SH-SY5Y (cell line): ENCODE results near the gene KLHDC4.

Experiments used
- GATA2 ChIP-seq: IDR thresholded peaks from 2 replicates; pipeline ENCODE4 v1.6.1; 2011; ENCODE audit warnings: mild to moderate bottlenecking, low read depth, low read length
- GATA3 ChIP-seq: IDR thresholded peaks from 2 replicates; pipeline ENCODE4 v1.6.1; 2011; ENCODE audit warnings: low read depth, mild to moderate bottlenecking, low read length, moderate library complexity

DNA sequence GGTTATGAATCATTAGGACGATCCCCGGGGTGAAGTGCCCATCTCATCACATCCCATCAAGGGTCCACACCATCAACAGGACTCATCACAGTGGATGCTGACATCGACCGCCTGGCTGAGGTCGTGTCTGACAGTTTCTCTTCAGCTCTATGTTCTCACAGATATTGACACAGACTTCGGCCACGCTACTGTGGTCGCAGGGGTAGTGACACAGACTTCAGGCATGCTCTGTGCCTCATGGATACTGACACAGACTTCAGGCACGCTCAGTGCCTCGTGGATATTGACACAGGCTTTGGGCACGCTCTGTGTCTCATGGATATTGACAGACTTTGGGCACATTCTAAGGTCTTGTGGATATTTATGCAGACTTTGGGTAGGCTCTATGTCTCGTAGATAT, 50.1 kb downstream of the KLHDC4 start:
- TF ChIP-seq GATA2 = no peak
- no peak for TF ChIP-seq GATA3
